HepG2 (cell line): ENCODE measurements around the gene RHBDL3. TPM values are rescaled to one million over a fixed set of nuclear protein-coding genes. Genes with fewer than 3 reads are reported as not detected.
A peak's percentile ranks its signal among the peaks of the same experiment; 100 is the strongest.

Source experiments
- AGO2 ChIP-seq: fragments of 200-400 bp; formaldehyde crosslinking; optimal IDR thresholded peaks from 2 replicates; pipeline ENCODE3; 2017; ENCODE audit warnings: mild to moderate bottlenecking, low read depth, low read length, moderate library complexity
- CEBPZ ChIP-seq: IDR thresholded peaks from 2 replicates; pipeline ENCODE4 v1.6.1; 2012; ENCODE audit warnings: low read length, improper control_type of control experiment
- FIP1L1 ChIP-seq: fragments of 200-400 bp; formaldehyde crosslinking; IDR thresholded peaks from 2 replicates; pipeline ENCODE4 v1.6.1; 2018; ENCODE audit warnings: low read depth, mild to moderate bottlenecking, low read length, moderate library complexity, borderline replicate concordance; ENCODE audit not compliant: insufficient read depth
- GMEB2 ChIP-seq: IDR thresholded peaks from 2 replicates; pipeline ENCODE4 v1.6.1; 2016; ENCODE audit warnings: missing biosample characterization, missing genetic modification reagents, low read depth
- MAFG ChIP-seq: sonication (generic); formaldehyde crosslinking; IDR thresholded peaks from 2 replicates; pipeline ENCODE4 v1.5.1; 2020; ENCODE audit warnings: mild to moderate bottlenecking, missing genetic modification reagents
- POLR2G ChIP-seq: fragments of 200-400 bp; formaldehyde crosslinking; IDR thresholded peaks from 2 replicates; pipeline ENCODE4 v1.6.1; 2018; ENCODE audit warnings: mild to moderate bottlenecking, low read depth, low read length, moderate library complexity
- SATB2 ChIP-seq: sonication (generic); formaldehyde crosslinking; IDR thresholded peaks from 2 replicates; pipeline ENCODE4 v1.5.0; 2020; ENCODE audit warnings: missing genetic modification reagents
- SNAPC2 ChIP-seq: sonication (generic); formaldehyde crosslinking; IDR thresholded peaks from 2 replicates; pipeline ENCODE4 v1.8.1; 2022; ENCODE audit warnings: mild to moderate bottlenecking, missing genetic modification reagents
- TAF1 ChIP-seq: sonication (generic); formaldehyde crosslinking; IDR thresholded peaks from 2 replicates; pipeline ENCODE4 v1.4.0; 2020; ENCODE audit warnings: missing genetic modification reagents
- TEF ChIP-seq: sonication (generic); formaldehyde crosslinking; IDR thresholded peaks from 2 replicates; pipeline ENCODE4 v1.5.0; 2020; ENCODE audit warnings: missing genetic modification reagents
- TMF1 ChIP-seq: sonication (generic); formaldehyde crosslinking; IDR thresholded peaks from 2 replicates; pipeline ENCODE4 v1.8.1; 2022; ENCODE audit warnings: low read depth, missing genetic modification reagents
- YEATS4 ChIP-seq: sonication (generic); formaldehyde crosslinking; IDR thresholded peaks from 2 replicates; pipeline ENCODE4 v1.4.0; 2020; ENCODE audit warnings: missing genetic modification reagents, borderline replicate concordance
- ZNF350 ChIP-seq: sonication (generic); formaldehyde crosslinking; IDR thresholded peaks from 2 replicates; pipeline ENCODE4 v1.4.0; 2020; ENCODE audit warnings: mild to moderate bottlenecking, low read depth, missing genetic modification reagents, borderline replicate concordance
- ZNF615 ChIP-seq: sonication (generic); formaldehyde crosslinking; IDR thresholded peaks from 2 replicates; pipeline ENCODE4 v1.5.0; 2020; ENCODE audit warnings: mild to moderate bottlenecking, missing genetic modification reagents, borderline replicate concordance
- ZNF616 ChIP-seq: sonication (generic); formaldehyde crosslinking; IDR thresholded peaks from 2 replicates; pipeline ENCODE4 v1.5.0; 2020; ENCODE audit warnings: low read depth, mild to moderate bottlenecking, missing genetic modification reagents
- ZNF646 ChIP-seq: sonication (generic); formaldehyde crosslinking; IDR thresholded peaks from 2 replicates; pipeline ENCODE4 v1.9.0; 2021; ENCODE audit warnings: mild to moderate bottlenecking, missing genetic modification reagents
- polyA plus RNA-seq, 8 experiments: library from polyadenylated mRNA; depleted of rRNA in 3 of 8; stranded (reverse) in 7 of 8; unstranded in 1 of 8; fragments of >200 nt; fragmentation: Illumina TruSeq in 4 of 8; extraction: Trizol in 4 of 8; gene quantifications; 2 replicates each; pipeline versions ENCODE4 v1.2.1 to v1.2.3, GENCODE V29; 2011 to 2016; ENCODE audit warnings: low read depth in 4 of 8, missing spikeins in 1 of 8, mixed read lengths in 1 of 8; ENCODE audit not compliant: insufficient read depth in 1 of 8
- total RNA-seq, 5 experiments: library from RNA; depleted of rRNA; stranded (reverse); fragments of >200 nt; fragmentation: Illumina TruSeq; extraction: Trizol; gene quantifications; 2 replicates each; pipeline ENCODE4 v1.2.3, GENCODE V29; 2016; ENCODE audit warnings: low read depth in 1 of 5

The RHBDL3 gene
- total and polyA plus RNA-seq, 2 of the 13 experiments (the other 11 are each of a cell fraction or from before 2014, with no cell fraction given), result 0.09 TPM; not detected in 1

- TF ChIP-seq ZNF646 (CRISPR knock-in tag) (no peak), AGO2 (peak; percentile 75), ZNF350 (CRISPR knock-in tag) (peak; percentile 92), SATB2 (CRISPR knock-in tag) (peak; percentile 88; the same call in 1 of the 2 replicates), TAF1 (CRISPR knock-in tag) (peak; percentile 96), ZNF615 (no peak), TEF (peak; percentile 72; the same call in 1 of the 2 replicates), ZNF616 (CRISPR knock-in tag) (no peak), FIP1L1 (no peak), MAFG (no peak), YEATS4 (CRISPR knock-in tag) (peak; percentile 95), CEBPZ (no peak), POLR2G (peak; percentile 95), TMF1 (CRISPR knock-in tag) (peak; percentile 41; the same call in 1 of the 2 replicates), GMEB2 (no peak), SNAPC2 (0 out of 2 replicates have a peak, but pooled peaks have one; percentile 20)
Observed at GRCh38 chr17:32349854-32350665, 84.4 kb downstream of the RHBDL3 start, which contains the start of gene ZNF207 (continued).
